ENCODE measurements around the gene FNBP1L.

FNBP1L gene

GRCh38 chr1:93537924-93538323 lies 90.0 kb downstream of the FNBP1L start:
- DNase-seq = no peak

GRCh38 chr1:93541045-93541444 lies 93.1 kb downstream of the FNBP1L start:
- DNase-seq = no peak

- no peak for DNase-seq
Measured at GRCh38 chr1:93542398-93542797, 94.5 kb downstream of the FNBP1L start.

GRCh38 chr1:93546162-93546863 lies 98.4 kb downstream of the FNBP1L start:
- no peak for DNase-seq

- no peak for DNase-seq
Measured at GRCh38 chr1:93549131-93549530, 101.2 kb downstream of the FNBP1L start.

GRCh38 chr1:93549811-93550210 lies 101.9 kb downstream of the FNBP1L start:
- no peak for DNase-seq

- DNase-seq = peak; percentile 22
Measured at GRCh38 chr1:93552741-93553455, 105.0 kb downstream of the FNBP1L start.

GRCh38 chr1:93553886-93554490 lies 106.1 kb downstream of the FNBP1L start:
- peak; percentile 19 for DNase-seq

- DNase-seq = no peak
Measured at GRCh38 chr1:93554883-93555872, 107.3 kb downstream of the FNBP1L start.

- DNase-seq = peak; percentile 47
Measured at GRCh38 chr1:93556291-93556690, 108.4 kb downstream of the FNBP1L start.

- no peak for DNase-seq
Measured at GRCh38 chr1:93559045-93559444, 111.1 kb downstream of the FNBP1L start.

GRCh38 chr1:93559695-93560094 lies 111.8 kb downstream of the FNBP1L start:
- DNase-seq = no peak

- no peak for DNase-seq
Measured at GRCh38 chr1:93565496-93566206, 117.7 kb downstream of the FNBP1L start.

GRCh38 chr1:93566227-93566626 lies 118.3 kb downstream of the FNBP1L start:
- DNase-seq = no peak

- DNase-seq = no peak
Measured at GRCh38 chr1:93567255-93567918, 119.5 kb downstream of the FNBP1L start.

GRCh38 chr1:93569489-93569888 lies 121.6 kb downstream of the FNBP1L start:
- DNase-seq = no peak

GRCh38 chr1:93571623-93572310 lies 123.8 kb downstream of the FNBP1L start:
- DNase-seq = no peak

- no peak for DNase-seq
Measured at GRCh38 chr1:93573940-93574469, 126.1 kb downstream of the FNBP1L start.

- DNase-seq = no peak
Measured at GRCh38 chr1:93574511-93574910, 126.6 kb downstream of the FNBP1L start.

- no peak for DNase-seq
Measured at GRCh38 chr1:93574991-93575390, 127.1 kb downstream of the FNBP1L start.
